ENCODE measurements around the gene HOXC5. TPM values are rescaled to one million over a fixed set of nuclear protein-coding genes. Genes with fewer than 3 reads are reported as not detected.

HOXC5 gene
- total and polyA plus RNA-seq, 3 donors from 2014 or later, result 1.3 to 5.5 (median 1.9) TPM

DNA sequence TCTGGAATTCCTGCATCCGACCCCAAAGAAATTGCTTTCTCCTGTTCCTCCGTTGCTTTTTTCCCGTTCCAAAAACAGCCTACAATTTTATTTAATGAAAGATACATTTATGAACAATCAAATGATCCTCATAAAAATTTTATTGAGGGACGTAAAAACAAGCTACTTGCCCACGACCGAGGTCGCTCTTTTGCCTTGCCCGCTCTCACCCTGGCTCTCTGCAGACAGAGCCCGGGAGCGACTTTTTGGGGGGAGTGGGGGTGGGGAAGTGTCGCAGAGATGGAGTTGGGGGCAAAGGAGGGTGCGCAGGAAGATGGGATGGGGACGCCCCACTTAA lies 34.0 kb upstream of the HOXC5 start:
- H3K4me1 ChIP-seq, result peaks cover 40% of the 10 kb centered on the region
- no peak overlapping the region for H3K27ac ChIP-seq

DNA sequence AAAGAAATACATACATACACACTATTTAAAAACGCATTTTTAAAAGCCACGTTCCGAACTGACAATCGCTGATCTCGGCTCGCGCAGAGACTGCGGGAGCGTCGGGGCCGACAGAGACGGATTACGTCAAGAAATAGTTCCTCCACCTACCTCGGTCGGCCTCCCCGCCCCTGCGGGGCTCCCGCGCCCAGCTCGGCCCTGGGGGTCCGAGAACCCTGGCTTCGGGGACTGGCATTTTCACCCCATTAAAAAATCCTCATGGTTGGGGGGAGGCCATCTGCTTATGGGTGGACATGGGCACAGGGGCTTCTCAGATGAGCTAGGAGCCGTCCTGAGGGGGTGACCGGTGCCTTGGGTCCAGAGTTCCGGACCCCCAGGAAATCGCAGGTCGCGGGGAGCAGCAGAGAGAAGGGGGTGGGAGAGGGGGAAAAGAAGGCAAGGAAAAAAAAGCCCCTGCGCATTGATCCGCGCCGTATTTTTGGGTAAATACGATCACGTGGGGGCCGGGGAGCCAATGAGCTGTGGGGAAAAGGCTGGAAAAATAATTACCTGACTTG lies 33.2 kb upstream of the HOXC5 start:
- no peaks in the 10 kb centered on the region for H3K27me3 ChIP-seq

More for the DNA sequence above, 34.0 kb upstream of the HOXC5 start:
- intact Hi-C loops (cut with DNase I; ENCODE audit: low total_unique reads), result no loop called here
- H3K36me3 ChIP-seq (ENCODE audit: low read depth, missing control alignments), result no peaks in the 10 kb centered on the region
- no peak overlapping the region for H3K4me3 ChIP-seq
- H3K9me3 ChIP-seq, result no peaks in the 10 kb centered on the region
- no peak for DNase-seq
- 16 to 18% methylated on average over 13 of the region's 13 CpGs for whole genome bisulfite sequencing, 2 donors
- TF ChIP-seq CTCF (IDR thresholded peaks at IDR 0.05) (no peak), POLR2A (IDR thresholded peaks at IDR 0.05) (no peak)
- H3K27me3 ChIP-seq, result peaks cover 3% of the 10 kb centered on the region

GRCh38 chr12:54000116-54001114 lies 32.4 kb upstream of the HOXC5 start, which contains the start of gene HOXC9:
HOXC9 (plus strand) TSS chr12:54000161; CDS start chr12:54000189, 28 bp downstream.
- H3K27ac ChIP-seq, result peak within 1 kb of the TSS; percentile 37 to 64
- WGBS, 2 donors, result 2 to 4% methylated on average over 45 to 87 of the region's 87 CpGs

More for the DNA sequence above, 33.2 kb upstream of the HOXC5 start:
- DNase-seq, result peak; percentile 80
- peaks cover 34% of the 10 kb centered on the region for H3K4me1 ChIP-seq
- 1 to 3% methylated on average over 35 of the region's 35 CpGs for WGBS, 2 donors
- H3K36me3 ChIP-seq (ENCODE audit: low read depth, missing control alignments), result no peaks in the 10 kb centered on the region
- TF ChIP-seq CTCF (IDR thresholded peaks at IDR 0.05) (no peak), POLR2A (IDR thresholded peaks at IDR 0.05) (no peak)
- intact Hi-C loops (cut with DNase I; ENCODE audit: low total_unique reads), result loop anchor here (5.0 kb wide), 1 partner anchor 208 kb away; no protein-coding TSS in a partner anchor
- peak overlapping the region; percentile 59 to 72 for H3K4me3 ChIP-seq
- H3K27ac ChIP-seq, result peak overlapping the region; percentile 37 to 64
- no peaks in the 10 kb centered on the region for H3K9me3 ChIP-seq

More at GRCh38 chr12:54000116-54001114, 32.4 kb upstream of the HOXC5 start, which contains the start of gene HOXC9:
- peak within 1 kb of the TSS; percentile 59 to 72 for H3K4me3 ChIP-seq
- H3K36me3 ChIP-seq (ENCODE audit: low read depth, missing control alignments), result no peaks in the 10 kb centered on the region
- H3K4me1 ChIP-seq, result peaks cover 28% of the 10 kb centered on the region
- no peaks in the 10 kb centered on the region for H3K27me3 ChIP-seq
- no peaks in the 10 kb centered on the region for H3K9me3 ChIP-seq
- DNase-seq, result no peak
- intact Hi-C loops (cut with DNase I; ENCODE audit: low total_unique reads), result loop anchor here (5.0 kb wide), 1 partner anchor 207 kb away; no protein-coding TSS in a partner anchor
- TF ChIP-seq POLR2A (IDR thresholded peaks at IDR 0.05), result no peak
- TF ChIP-seq CTCF (IDR thresholded peaks at IDR 0.05), result no peak

Measured in testis (tissue), 3 donors.